Activated CD4-positive, alpha-beta T cell treated with anti-CD3 and anti-CD28 coated beads, Interleukin-2, amount 50 U/mL, for 24 hours (primary cell): ENCODE results near the gene PCYT2.
A peak's percentile ranks its signal among the peaks of the same experiment; 100 is the strongest.

Experiments
- DNase-seq, 2 donors: peaks; one replicate each; pipeline ENCODE4 v3.0.0-alpha.2; 2020; ENCODE audit warnings: low read depth in 1 of 2, low spot score in 1 of 2

The PCYT2 gene

GRCh38 chr17:81877569-81877968 lies 33.6 kb downstream of the PCYT2 start:
- DNase-seq = no peak

DNA sequence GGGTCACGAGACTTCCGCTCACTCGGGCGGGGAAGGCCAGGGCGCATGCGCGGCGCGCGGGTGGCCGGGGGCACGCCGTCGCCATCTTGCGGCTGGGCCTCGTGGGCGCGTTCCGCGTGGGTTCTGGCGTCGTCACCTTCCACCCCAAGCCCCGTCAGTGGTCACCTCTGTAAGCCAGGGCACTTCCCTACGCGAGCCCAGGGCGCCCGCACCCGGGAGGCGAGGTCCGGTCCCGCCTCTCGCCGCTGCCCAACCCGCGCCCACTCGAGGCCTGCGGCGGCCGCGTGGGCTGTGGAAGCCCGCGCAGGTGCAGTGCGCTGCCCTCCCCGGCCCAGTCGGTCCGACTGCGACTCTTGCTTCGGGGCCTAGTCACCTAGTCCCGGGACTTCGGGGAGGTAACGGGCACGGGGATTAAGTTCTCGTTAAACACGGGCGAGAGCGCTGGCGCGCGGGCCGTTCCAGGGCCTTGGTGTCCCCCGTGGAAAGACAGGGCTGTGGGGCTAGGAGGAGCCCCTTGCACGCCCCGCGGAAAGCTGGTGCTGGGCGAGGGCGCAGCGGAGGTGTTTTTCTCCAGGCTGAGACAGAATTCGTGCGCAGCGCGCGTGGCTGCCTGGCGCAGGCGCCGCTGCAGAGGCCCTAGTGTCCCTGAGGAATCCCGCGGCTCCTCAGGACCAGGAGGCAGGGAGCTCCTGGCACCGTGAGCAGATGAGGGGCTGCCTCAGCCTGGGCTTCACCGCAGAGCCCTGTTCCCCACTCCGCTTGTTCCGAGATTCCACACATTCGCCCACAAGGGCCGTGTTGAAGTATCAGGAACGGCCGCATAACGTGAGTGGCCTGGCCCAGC lies 39.6 kb downstream of the PCYT2 start:
- peak; percentile 87 to 95 for DNase-seq

DNA sequence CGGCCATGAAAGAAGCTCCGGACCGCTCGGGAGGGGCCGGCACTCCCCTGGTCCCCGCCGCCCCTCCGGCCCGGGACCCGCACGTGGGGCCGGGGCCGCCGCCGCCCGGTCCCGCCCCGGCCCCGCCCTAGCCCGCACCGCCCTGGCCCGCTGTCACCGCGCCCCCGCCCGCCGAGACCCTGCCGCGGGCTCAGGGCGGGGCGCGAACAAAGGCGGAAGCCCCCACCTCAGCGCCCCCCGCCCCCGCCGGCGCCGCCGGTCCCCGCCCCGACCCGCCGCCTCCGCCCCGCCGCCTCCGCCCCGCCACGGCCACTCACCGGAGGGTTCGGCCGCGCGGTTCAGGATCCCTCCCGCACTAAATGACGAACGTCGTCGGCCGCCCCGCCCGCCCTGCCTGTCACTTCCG lies 40.2 kb downstream of the PCYT2 start, which contains the start of gene ARHGDIA:
TSS of gene ARHGDIA (minus strand) at position 357 of the 406 bp plus-strand sequence. CDS start 1,407 bp downstream, outside the sequence.
- no peak for DNase-seq

- no peak for DNase-seq
These were observed 40.8 kb downstream of the PCYT2 start for GRCh38 chr17:81870131-81870980.

DNA sequence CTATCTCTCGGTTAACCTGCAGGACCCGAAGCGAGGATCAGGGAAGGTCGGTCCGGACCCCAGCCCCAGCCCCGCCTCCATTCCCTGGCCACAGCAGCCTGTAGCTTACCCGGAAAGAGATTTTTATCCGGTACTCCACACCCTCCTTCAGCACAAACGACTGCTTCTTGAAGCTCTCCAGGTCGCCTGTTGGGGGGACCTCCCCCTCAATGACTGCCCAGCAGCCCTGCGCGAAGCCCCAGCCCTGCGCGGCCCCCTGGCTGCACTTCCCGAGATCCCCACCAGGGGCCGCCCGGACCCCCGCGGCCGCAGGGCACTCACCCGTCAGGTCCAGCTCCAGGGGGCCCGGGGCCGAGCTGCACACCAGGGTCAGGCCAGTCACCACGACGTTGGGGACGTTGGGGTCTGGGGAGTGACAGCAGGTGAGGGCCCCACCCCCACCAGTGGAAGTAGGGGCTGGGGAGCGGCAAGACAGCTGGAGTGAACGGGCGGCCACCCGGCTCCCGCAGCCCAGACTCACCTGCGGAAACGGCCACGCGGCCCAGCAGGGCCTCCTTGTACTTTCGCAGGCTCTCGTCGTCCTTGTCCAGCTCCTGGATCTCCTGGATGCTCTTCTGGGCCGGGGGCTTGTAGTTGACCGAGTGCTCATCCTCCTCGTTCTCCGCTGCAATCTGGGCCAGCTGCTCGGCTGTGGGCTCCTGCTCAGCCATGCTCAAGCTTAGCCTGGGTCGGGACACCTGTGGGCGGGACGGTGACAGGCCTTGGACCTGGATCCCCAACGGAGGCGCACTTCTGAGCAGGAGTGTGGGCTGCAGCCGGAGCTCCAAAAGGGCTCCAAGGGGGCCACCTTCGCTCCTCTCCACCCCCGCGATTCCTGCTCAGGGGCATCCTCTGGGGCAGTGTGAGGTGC lies 41.7 kb downstream of the PCYT2 start:
- DNase-seq = no peak

- no peak for DNase-seq
These were observed 42.5 kb downstream of the PCYT2 start for GRCh38 chr17:81868674-81869220.

GRCh38 chr17:81867991-81868673 lies 43.1 kb downstream of the PCYT2 start:
- DNase-seq = no peak

DNA sequence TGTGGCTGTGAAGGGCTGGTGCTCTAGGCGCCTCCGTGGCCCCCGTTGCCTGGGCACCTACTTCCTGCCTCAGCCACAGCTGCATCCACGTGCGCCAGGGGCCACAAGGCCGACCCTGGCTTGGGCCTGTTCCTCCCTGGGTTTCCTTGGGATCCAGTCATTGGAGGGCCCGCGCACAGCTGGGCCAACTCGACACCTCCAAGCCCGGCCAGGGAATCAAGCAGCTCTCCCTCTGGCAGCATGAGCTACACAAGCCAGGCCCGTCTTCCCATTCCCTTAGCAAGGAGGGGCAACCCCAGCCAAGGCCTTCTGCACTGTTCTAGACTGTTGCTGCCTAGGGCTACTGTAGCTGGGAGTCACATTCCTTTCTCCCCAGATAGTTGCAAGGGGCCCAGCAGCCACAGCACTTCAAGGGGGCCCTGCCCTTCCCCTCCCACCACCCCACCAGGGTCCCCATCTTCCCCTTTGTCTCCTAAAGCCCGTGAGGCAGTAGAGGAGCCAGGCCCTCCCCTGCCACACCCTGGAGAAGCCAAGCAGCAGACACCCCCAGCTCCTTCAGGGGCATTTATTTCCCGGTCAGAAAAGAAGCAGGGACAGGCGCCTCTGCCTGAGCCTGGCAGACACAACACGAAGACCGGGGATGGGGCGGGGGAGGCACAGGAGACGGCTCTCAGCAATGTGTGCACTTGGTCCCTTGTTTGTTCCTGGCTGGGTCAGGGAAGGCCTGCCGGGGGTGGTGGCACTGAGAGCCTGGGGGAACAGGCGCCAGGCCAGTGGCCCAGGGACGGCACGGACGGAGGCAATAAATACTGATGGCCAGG lies 43.8 kb downstream of the PCYT2 start:
- DNase-seq = peak in 1 of 2 donors; percentile 15

GRCh38 chr17:81866440-81867169 lies 44.6 kb downstream of the PCYT2 start:
- peak in 1 of 2 donors; percentile 11 for DNase-seq

DNA sequence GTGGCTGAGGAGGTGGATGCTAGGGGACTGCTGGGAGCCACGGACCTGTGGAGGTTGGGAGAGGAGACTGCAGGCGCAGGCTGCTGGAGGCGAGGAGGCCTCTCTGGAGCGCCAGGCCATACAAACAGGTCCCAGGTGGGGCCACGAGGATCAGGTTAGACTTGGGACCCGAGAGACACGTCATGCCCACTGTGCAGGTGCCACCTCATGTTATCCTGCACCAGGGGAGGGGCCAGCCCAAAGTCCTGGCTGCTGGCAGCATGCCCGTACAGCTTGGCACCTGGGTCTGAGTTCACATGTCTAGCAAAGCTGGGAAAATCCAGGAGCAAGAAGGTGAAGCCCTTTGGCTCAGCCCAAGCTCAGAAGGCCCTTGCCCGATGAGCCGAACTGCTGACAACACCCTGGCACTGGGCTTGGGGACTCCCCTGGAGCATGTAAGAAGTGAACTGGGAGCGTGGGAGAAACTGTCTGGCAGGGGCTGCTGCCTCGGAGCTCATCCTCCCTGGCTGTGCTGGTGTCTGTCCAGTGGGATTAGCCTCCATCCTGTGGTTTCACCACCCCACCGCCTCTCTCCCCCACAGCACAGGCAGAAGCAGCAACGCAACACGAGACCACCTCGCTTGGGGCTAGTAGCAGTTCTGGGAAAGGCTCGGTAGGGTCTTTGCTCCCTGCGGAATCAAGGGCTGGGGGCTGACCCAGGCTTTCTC lies 45.3 kb downstream of the PCYT2 start:
- no peak for DNase-seq

DNA sequence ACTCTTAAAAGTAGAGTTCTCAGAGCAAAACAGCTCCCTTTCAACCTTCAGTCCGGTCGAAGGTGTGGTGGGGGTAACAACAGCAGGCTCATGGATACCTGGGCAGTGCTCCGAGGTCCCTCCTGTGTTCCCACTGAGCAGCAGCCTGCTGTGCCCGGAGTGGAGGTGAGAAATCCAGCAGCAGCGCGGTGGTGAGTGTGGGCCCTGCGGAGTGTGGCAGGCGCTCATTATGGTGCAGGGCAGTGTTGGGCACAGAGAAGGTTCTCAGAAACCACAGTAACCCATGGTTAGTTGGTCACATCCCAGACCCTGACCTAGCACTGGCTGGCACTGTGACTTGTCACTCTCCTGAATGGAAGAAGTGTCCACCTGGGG lies 45.9 kb downstream of the PCYT2 start:
- no peak for DNase-seq

- DNase-seq = no peak
These were observed 47.1 kb downstream of the PCYT2 start for GRCh38 chr17:81863833-81864768.

- DNase-seq = no peak
These were observed 48.0 kb downstream of the PCYT2 start for GRCh38 chr17:81863123-81863675.

DNA sequence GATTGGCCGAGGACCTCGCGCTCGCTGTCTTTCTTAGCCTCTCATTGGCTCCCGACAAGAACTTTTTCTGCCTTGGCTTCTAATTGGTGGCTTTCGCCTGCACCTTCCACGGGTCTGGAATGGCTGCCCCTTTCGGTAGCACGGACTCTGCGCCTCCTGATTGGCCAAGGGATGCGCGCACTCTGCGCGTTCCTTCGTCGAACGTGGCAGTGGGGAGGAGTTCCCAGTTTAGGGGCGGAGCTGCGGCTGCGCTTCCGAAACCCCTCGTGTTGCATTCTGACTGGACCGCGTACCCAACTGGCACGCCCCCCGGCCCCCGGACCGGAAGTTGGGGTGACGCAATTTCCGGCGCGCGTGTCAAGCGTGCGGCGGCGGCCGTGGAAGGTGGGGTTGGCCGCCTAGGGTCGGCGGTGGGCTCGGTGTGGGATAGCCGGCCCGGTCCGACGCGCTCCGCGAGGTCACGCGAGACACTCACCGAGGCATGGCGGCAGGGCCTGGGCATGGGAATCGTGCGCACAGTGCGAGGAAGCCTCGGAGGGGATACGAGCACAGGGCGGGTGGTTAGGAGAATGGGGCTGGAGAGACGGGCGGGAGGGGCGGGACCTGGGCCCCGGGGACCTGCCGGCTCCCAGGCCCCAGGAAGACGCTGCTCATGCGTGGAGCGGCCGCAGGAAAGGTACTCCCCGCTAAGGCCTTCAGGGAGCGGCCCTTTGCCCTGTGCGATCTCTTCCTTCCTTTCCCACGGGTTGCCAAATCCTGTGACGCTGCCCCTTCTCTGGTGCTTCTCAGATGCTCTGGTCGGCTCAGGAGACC lies 50.2 kb downstream of the PCYT2 start:
- DNase-seq = peak; percentile 98 to 99

GRCh38 chr17:81859906-81860755 lies 51.1 kb downstream of the PCYT2 start, which contains the start of gene P4HB:
TSS of gene P4HB (minus strand) at chr17:81860535. CDS start at chr17:81860471, 64 bp downstream.
- DNase-seq = peak in 1 of 2 donors; percentile 87
